GM19438 (cell line): ENCODE data around the gene PHF13.
"Not testable (repeated sequence)": the region's sequence is repeated elsewhere in the genome, so short reads cannot be mapped to it uniquely, and the experiment has no call there.

Source experiments
- ATAC-seq: cut with Tn5 transposase; IDR thresholded peaks from one replicate; pipeline ENCODE4 v1.9.1; 2021; ENCODE audit warnings: low read depth; ENCODE audit not compliant: unreplicated experiment

The PHF13 gene

DNA sequence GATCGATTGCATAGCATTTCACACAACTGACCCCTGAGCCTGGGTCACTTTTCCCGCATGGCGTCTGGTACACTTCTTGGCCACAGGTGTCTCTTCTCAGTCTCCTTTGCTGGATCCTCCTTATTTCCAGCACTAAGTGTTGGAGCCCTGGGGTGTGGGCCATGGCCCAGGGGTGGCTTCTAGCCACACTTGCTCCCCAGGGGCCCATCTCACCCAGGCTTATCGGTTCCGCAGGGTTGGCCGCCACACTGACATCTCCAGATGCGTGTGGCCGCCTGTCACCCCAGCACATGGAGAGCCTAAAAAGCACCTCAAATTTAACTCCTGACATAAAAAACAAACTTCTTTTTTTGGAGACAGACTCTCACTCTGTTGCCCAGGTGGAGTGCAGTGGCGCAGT, 13.5 kb downstream of the PHF13 start:
- ATAC-seq = no peak

DNA sequence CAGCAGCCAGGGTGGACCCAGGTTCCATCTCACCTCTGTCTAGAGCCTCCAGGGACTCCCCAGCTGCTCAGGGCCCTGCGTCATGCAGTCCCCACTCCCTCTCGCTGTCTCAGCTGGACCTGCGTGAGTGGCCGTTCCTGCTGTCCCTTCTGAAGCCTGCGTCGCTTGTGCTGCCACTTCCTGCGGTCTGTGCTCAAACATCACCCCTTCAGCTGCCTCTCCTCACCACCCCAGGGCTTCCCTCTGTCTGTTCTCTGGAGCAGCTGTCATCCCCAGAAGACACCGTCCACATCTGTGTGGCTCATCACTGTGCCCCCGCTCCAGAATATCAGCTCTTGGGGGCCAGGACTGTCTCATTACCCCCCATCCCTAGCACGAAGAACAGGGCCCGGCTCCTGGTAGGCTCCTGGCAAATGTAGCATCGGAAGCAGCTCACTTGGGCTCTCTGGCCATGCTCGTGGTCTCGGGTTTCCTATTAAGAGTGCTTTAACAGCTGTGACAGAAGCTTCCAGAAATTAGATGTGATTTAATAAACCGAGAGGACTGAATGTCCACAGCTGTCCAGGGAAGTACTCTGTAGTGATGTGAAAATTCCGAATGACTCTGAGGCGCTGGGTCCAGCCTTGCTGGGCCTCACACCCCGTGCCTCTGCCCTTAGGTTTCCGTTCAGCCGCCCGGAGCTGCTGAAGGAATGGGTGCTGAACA, 14.5 kb downstream of the PHF13 start:
- no peak for ATAC-seq

DNA sequence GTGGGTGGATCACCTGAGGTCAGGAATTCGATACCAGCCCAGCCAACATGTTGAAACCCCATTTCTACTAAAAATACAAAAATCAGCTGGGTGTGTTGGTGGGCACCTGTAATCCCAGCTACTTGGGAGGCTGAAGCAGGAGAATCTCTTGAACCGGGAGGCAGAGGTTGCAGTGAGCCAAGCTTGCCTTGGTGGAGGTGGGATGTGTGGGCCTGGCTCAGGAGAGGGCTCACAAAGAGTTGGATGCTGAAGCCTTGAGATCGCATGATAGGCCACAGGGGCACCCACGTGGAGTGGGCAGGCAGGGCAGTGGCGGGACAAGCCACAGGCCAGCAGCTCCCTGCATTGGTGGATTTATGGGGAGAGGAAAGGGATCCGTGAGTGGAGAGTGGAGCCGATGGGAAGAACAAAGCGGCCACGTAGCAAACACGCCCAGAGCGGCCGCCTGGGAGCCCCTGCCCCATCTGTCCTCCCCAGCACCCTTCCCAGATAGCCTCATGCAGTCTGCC, 15.5 kb downstream of the PHF13 start:
- no peak for ATAC-seq

DNA sequence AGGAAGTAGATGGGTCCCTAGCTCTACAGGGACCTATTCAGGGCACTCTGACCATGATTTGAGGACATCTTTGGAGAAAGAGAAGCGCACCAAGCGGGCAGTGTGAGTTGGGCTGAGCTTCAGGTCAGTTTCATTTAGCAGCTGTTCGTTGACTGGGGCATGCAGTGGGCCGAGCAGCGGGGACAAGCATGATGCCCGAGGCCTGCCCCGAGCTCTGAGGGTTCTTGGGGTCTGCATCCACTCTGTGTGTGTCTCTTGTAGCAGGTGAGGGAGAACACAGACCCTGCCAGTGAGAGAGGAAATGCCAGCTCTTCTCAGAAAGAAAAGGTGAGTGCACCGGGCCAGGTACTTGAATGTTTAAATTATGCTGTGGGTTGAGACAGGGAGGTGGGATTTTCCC, 16.5 kb downstream of the PHF13 start:
- ATAC-seq = no peak

DNA sequence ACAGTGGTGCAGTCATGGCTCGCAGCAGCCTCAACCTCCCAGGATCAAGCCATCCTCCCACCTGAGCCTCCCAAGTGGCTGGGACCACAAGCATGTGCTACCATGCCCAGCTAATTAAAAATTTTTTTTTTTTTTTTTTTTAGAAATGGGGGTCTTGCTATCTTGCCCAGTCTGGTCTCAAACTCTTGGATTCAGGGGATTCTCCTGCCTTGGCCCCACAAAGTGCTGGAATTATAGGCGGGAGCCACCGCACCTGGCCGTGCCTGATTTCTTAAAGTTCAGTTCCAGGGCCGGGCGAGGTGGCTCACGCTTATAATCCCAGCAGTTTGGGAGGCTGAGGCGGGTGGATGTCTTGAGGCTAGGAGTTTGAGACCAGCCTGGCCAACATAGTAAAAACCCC, 17.5 kb downstream of the PHF13 start:
- no peak for ATAC-seq

DNA sequence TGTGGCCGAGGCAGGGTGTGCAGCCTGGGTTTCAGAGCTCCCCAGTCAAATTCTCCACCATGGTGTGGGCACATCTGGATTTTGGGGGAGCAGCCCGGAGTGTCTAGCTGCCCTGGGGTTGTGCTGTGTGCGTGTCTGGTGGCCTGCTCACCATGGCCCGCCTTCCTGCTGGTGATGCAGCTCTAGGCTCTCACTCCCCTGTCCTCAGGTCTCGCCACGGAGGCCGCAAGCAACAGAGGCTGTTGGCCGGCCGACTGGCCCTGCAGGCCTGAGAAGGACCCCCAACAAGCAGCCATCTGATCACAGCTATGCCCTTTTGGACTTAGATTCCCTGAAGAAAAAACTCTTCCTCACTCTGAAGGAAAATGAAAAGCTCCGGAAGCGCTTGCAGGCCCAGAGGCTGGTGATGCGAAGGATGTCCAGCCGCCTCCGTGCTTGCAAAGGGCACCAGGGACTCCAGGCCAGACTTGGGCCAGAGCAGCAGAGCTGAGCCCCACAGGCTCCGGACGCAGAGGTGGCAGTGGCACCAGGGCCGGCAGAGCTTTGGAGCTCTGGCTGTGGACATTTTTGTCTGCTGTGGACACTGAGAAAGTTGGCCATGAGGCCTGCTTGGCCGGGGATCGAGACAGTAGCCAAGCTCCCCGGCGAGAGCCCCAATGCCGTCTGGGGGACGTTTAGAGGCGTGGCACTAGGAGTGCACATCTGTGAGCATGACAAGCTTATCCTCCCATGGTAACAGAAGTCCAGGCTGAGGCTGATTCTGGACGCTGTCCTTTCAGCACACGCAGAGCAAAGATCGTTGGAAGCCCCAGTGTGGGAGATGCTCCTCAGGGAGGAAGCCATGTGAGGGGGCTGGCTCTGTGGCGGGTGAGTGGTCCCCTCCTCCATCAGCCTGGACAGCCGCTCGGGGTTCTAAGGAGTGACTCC, 19.3 kb downstream of the PHF13 start:
- no peak for ATAC-seq

DNA sequence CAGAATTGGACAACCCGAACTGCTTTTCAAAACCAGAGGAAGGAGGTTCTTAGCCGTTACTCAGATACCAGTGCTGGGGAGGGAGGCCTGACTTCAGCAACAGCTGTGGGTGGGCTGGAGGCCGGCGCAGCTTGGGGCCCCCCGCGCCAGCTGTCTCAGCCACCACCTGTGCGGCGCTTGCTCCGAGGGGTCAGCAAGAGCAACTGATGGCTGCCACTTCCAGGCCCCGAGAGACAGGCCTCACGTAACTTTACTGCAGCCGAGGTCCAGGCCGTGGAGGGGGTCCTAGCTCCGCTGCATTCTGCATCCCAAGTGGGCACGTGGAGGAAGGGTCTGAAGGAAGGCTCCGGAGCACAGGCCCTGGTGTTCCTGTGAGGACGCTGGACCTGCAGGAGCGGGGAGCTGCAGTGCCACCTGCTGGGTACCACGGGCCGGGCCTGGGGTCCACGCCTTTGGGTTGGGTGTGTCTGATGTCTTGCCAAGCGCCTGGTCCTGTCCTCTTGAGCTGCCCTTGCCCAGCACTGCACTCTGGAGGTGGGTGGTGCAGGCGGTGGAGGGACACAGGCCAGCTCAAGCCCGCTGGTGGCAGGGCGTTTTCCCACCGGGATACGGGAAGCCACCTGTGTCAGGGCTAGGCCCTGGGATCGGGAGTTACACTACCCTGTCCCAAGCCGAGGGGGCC, 21.0 kb downstream of the PHF13 start:
- no peak for ATAC-seq

DNA sequence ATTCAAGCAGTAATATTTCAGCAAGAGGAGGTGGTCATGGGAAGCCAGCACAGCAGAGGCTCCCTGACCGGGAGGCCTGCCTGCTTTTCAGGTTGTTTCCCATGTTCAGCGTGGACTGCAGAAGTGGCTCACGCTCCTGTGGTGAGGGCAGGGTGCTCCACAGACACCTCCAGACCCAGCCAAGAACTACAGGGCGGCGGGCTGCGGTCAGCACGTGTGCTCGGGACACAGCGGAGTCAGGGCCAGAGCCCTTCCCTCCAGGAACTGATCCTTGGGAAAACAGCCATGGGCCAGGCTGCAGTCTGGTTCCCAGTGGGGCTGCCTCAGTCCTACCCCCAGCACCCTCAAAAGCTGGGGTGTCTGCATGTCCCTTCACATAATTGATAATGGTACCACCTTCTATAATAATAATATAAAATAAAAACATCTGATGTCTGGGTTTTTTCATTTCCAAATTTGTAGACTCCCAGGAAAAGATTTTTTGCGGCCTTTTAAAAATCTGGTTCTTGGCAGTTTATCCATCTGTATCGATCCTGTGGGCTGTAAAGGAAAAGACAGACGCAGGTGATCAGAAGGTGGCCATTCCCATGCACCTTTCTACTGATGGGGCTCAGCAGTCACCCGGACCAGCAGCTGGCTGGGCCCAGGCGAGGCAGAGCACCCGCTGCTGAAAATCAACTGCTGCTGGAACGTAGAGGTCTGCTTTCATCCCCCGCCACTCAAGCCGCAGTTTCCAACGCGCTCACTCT, 21.8 kb downstream of the PHF13 start:
- no peak for ATAC-seq

DNA sequence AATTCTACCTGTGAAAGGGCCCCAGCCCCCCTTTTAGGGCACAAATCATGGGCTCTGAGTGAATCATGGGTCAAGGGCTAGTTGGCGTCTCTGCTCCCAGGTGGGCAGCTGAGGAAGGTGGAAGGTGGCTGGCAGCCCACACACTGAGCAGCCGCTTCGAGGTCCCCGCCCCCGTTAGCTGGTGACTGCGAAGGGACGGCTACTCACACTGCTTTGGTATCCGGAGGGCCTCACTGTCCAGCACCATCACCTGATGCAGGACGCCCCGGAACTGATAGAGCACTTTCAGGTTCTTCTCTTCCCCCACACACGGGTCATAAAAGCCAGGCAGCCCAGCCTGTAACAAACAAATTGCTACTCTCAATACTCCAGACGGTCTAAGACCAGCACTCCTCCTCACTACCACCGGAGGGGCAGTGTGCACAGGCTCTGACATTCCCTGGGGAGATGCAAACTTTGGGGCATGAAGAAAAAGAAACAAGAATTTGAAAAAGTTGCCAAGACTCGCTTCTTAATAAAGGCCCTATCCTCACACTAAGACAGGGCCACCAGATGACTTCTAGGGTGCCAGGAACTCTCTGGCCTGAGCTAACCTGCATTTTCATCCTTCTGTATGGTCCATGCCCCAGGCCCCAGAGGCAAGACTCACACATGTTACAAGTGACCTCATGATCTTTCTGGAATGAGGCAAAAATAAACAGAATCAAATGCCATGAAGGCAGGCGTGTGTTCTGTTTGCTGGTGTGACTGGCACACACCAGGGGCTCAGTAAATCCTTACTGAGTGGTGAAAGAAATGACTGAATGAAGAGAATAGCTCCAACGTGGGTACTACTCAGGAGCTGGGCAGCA, 22.6 kb downstream of the PHF13 start:
- ATAC-seq = no peak

DNA sequence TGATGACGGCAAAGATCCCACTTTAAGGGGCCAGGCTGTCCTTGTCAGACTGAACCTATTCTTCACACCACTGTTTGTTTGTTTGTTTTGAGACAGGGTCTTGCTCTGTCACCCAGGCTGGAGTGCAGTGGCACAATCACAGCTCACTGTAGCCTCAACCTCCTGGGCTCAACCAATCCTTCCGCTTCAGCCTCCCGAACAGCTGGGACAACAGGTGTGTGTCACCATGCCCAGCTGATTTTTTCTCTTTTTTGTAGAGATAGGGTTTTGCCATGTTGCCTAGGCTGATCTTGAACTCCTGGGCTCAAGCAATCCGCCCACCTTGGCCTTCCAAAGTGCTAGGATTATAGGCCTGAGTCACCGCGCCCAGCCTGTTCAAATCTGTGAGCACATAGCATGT, 23.2 kb downstream of the PHF13 start:
- not testable (repeated sequence) for ATAC-seq

DNA sequence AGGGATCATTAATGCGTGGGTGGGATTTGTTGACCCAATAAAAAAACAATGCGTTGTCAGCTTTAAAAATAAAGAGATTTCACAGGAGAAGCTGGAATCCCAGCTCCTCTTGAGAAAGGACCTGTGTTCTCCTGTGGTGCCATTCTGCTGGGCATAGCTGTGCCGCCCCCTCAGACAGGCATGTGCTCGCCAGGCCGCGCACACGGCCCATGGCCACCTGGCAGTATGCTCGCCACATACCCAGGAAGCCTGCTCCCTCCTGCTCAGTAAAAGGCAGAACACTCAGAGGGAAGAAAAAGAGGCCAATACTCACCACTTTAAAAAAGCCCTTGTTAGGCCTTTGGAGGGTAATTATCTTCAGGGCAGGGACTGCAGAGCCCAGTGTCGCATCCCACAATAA, 24.2 kb downstream of the PHF13 start:
- ATAC-seq = no peak

DNA sequence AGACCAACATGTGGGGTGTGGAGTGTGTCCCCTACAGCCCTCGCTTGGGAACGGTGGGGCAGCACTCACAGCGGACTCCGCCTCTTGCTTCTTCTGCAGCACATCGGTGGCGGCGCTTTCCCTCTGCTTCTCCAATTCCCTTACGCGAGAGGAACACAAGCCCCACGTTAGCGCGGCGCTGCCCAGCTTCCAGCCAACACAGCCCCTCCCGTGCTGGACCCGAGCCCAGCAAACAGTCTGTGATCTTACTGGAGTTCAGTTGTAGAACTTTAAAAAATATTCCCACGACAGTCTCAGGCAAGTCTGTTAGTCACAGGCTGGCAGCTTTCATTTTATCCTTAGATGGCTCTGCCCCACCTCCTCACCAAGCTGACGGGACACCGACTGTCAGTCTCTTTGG, 24.7 kb downstream of the PHF13 start:
- no peak for ATAC-seq

DNA sequence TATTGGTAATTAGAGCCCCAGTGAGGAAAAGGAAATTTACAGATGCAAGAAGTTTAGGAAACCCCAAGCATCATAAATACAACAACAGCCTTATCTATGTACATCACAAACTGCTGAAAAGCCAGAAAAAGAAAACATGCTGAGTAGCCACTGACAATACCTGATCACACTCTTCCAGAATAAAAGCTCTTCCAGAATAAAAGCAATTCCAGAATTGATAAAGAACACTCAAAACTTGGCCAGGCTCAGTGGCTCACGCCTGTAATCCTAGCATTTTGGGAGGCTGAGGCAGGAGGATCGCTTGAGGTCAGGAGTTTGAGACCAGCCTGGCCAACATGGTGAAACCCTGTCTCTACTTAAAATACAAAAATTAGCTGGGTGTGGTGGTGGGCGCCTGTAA, 27.3 kb downstream of the PHF13 start:
- not testable (repeated sequence) for ATAC-seq

DNA sequence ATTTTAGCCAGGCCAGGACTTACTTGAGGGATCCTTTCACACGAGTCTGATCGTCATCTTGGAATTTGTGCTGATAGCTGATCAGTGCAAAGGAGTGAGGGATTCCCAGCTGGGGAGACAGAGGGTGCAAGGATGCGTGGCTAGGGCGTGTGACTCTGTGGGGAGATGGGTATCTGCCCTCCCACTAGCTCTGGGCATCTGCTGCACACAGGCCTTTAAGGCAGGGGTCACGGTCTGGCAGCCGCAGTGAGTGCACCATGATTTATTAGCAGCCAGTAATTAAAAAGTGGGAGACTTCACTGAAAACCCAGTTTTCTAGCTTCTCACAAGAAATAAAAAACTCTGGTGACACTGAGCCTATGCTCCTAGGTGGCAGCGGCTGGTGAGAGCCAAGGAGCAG, 31.5 kb downstream of the PHF13 start:
- no peak for ATAC-seq

DNA sequence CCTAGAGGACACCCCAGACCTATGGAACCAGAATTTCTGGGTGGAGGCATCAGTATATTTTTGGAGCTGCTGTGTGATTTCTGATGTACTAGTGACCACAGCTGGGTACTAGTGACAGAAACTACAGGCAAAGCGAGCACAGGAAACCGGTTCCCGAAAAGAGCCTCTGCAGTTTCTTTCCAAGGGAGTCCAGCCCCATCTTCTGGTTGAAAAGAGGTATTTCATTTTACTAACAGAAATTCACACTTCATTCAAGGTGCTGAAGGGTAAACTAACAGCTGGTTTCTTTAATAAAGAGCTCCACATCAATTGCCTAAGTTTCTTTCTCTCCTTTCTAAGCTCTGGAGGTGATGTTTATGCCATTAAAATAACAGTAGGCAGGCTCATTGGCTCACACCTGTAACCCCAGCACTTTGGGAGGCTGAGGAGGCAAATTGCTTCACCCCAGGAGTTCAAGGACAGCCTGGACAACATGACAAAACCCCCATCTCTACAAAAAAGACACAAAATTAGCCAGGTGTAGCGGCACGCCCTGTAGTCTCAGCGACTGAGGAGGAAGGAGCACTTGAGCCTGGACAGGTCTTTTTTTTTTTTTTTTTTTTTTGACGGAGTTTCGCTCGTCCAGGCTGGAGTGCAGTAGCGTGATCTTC, 33.1 kb downstream of the PHF13 start:
- ATAC-seq = no peak

DNA sequence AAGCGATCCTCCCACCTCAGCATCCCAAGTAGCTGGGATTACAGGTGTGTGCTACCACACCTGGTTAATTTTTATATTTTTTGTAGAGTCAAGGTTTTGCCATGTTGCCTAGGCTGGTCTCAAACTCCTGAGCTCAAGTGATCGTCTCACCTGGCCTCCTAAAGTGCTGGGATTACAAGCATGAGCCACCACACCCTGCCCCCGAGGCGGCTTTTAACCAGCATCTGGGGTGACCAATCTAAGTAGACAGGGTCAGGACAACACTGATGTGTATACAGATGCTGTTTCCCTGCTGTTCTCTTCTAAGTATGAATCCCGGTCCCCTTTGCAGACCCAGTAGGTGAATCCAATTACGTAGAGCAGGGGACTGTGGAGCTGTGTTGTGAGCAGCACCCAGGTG, 35.0 kb downstream of the PHF13 start:
- ATAC-seq = no peak

DNA sequence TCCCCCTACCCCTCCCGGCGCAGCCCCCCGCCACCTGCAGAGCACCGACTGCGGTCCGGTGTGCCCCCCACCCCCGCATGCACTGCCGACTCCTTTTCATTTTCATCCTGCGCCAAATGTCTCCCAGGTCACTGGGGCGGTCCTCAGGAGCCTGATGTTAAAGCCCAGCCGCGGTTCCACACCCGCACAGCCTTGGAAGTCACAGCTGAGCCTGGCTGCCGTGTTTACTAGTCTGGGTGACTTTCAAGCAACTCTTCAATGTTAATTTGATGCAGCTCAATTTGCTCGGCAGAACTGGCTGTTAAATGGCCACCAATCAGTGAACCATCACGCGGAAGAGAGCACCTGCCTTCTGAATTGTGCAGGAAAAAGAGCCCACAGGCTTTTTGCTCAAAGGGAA, 38.4 kb downstream of the PHF13 start:
- ATAC-seq = no peak

DNA sequence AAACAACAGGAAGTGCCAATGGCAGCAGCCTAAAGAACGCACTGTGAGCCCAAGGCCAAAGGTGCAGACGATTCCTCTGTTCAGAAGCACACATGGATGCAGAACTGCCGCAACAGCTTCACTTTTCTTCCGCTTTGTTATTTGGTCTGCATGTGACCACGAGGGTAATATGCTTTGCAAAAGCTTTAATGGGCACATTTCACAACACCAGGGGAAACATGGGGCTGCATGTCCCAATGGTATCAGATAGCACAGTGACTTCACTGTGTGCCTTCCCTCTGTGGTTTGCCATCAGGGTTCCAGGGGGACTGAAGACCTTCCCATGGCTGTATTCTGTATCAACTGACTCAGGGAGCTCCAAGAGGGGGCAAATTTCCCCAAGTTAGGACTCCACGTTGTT, 39.5 kb downstream of the PHF13 start:
- ATAC-seq = no peak
